Bronchial epithelial cell (primary cell): Measurements from ENCODE around the gene LSM2. TPM values are rescaled to one million over a fixed set of nuclear protein-coding genes. Genes with fewer than 3 reads are reported as not detected.
"Not testable (repeated sequence)": the region's sequence is repeated elsewhere in the genome, so short reads cannot be mapped to it uniquely, and the experiment has no call there.

Source experiments
- DNase-seq: peaks from one replicate; pipeline ENCODE4 v3.0.0-alpha.2; 2010; ENCODE audit warnings: low read depth
- FAIRE-seq: peaks from 2 replicates; lab custom pipeline; 2011; peaks lifted over from hg19 to GRCh38; lab: Jason Lieb, UNC
- H3K27me3 ChIP-seq: 2 replicates; pipeline ENCODE4 v1.5.1; 2011; ENCODE audit warnings: low read length; ENCODE audit not compliant: control insufficient read depth, insufficient read depth
- H3K36me3 ChIP-seq: 2 replicates; pipeline ENCODE4 v1.5.1; 2011; ENCODE audit warnings: low read length; ENCODE audit not compliant: control insufficient read depth, insufficient read depth
- H3K4me3 ChIP-seq: 2 replicates; pipeline ENCODE4 v1.5.1; 2011; ENCODE audit warnings: mild to moderate bottlenecking, low read depth, low read length, control low read depth
- total RNA-seq: library from RNA; depleted of rRNA; stranded (reverse); fragments of >200 nt; gene quantifications from 2 replicates; pipeline ENCODE4 v1.2.1, GENCODE V29; 2014
- TF ChIP-seq, protein P1 (sequence below): IDR thresholded peaks from 2 replicates; pipeline ENCODE4 v1.5.1; 2011; ENCODE audit warnings: mild to moderate bottlenecking, moderate library complexity, low read length, control low read depth, inconsistent platforms; ENCODE audit not compliant: insufficient read depth, severe bottlenecking

Gene LSM2
- total RNA-seq, 1 donor from 2014 or later, result 29.2 TPM

DNA sequence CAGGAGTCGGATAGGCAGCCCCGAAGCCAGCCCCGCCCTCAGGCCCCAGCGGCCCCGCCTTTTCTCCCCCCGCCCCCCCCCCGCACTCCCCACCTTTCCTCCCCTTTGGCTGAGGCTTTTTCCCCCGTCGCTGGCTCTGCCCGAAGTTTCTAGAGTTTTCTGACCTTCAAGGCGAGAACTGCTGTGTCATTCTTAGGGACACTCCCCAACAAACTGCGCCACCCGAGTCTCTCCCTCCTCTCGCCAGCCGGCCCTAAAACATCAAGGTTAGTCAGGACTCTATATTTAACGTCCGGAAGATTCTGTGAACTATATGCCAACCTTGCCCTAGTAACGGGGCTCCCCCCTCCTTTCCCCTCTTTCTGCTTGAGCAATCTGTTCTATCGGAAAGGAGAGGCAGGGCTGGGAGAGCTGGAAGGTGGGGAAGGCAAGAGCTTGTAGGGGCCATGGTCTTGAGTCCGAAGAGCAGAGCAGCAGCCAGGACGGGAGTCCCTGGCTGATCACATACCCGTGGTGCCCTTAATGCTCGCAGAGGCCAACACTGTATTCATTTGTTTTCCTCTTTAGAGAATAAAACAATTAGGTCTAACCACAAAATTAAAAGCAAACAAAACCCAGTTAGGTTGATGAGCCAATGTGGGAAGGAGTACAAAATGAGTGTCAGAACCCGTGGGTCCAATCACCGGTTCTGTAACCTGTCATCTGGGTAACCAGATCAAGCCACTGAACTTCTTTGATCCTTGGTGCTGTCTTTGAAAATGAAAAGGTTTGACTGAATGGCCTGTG is 15.5 kb upstream of the LSM2 start:
- H3K4me3 ChIP-seq, result peak overlapping the region; percentile 41
- TF ChIP-seq, protein P1, sequence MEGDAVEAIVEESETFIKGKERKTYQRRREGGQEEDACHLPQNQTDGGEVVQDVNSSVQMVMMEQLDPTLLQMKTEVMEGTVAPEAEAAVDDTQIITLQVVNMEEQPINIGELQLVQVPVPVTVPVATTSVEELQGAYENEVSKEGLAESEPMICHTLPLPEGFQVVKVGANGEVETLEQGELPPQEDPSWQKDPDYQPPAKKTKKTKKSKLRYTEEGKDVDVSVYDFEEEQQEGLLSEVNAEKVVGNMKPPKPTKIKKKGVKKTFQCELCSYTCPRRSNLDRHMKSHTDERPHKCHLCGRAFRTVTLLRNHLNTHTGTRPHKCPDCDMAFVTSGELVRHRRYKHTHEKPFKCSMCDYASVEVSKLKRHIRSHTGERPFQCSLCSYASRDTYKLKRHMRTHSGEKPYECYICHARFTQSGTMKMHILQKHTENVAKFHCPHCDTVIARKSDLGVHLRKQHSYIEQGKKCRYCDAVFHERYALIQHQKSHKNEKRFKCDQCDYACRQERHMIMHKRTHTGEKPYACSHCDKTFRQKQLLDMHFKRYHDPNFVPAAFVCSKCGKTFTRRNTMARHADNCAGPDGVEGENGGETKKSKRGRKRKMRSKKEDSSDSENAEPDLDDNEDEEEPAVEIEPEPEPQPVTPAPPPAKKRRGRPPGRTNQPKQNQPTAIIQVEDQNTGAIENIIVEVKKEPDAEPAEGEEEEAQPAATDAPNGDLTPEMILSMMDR, result no peak
- FAIRE-seq, result no peak
- H3K36me3 ChIP-seq, result no peaks in the 10 kb centered on the region
- no peaks in the 10 kb centered on the region for H3K27me3 ChIP-seq
- peak; percentile 78 for DNase-seq

DNA sequence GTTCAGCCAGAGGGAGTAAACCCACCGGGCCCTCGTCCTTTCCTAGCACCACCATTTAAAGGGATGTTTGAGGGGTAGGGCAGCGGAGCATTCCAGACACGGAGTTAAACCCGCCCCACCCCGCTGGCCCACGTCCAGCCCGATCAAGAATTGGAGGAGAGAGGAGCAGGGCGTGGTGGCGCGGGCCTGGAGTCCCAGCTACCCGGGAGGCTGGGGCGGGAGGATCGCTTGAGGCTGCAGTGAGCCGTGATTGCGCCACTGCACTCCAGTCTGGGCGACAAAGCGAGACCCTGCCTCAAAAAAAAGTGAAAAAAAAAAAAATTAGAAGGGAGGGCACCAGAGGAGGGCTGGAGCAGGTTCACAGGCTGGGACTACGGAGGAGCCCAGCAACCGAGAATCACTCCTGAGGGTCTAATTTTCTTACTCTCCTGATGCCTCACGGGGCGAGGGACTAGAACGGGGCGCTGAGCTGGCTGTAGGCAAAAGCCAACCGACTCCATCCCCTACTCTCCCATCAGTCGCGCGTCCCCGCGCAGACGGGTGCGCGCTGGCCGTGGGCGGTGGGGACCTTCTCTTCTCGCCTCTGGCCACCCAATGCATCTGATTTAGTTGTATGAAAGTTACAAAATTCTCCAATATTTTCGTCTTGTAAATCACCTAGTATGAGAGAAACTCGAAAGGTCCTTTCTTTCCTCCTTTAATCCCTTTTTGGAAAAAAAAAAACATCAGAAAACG is 14.7 kb upstream of the LSM2 start:
- TF ChIP-seq, protein P1, result no peak
- DNase-seq (no peak), FAIRE-seq (no peak)
- H3K36me3 ChIP-seq, result no peaks in the 10 kb centered on the region
- H3K27me3 ChIP-seq, result no peaks in the 10 kb centered on the region
- H3K4me3 ChIP-seq, result peak overlapping the region; percentile 41

DNA sequence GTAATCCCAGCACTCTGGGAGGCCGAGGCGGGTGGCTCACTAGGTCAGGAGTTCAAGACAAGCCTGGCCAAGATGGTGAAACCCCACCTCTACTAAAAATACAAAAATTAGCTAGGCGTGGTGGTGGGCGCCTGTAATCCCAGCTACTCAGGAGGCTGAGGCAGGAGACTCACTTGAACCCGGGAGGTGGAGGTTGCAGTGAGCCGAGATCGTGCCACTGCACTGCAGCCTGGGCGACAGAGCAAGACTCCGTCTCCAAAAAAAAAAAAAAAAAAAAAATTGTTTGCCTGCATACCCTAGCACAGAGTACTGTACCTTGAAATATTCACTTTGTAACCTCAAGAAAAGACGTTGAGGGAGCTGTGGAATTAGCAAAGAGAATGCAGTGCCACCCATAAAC is 13.6 kb upstream of the LSM2 start:
- not testable (repeated sequence) for H3K27me3 ChIP-seq, FAIRE-seq, H3K4me3 ChIP-seq, H3K36me3 ChIP-seq, DNase-seq

GRCh38 chr6:31819871-31820299 is 13.1 kb upstream of the LSM2 start:
- H3K36me3 ChIP-seq, result no peaks in the 10 kb centered on the region
- no peak overlapping the region for H3K4me3 ChIP-seq
- DNase-seq, result no peak
- H3K27me3 ChIP-seq, result no peaks in the 10 kb centered on the region
- no peak for FAIRE-seq
- TF ChIP-seq, protein P1, result no peak

- H3K4me3 ChIP-seq, result peak overlapping the region; percentile 45
- H3K27me3 ChIP-seq, H3K36me3 ChIP-seq, DNase-seq, FAIRE-seq: not testable (repeated sequence)
These were observed 11.3 kb upstream of the LSM2 start for GRCh38 chr6:31817929-31818511.

GRCh38 chr6:31817133-31817928 is 10.6 kb upstream of the LSM2 start:
- FAIRE-seq, H3K36me3 ChIP-seq, H3K27me3 ChIP-seq, DNase-seq: not testable (repeated sequence)
- peak overlapping the region; percentile 45 for H3K4me3 ChIP-seq
